Measurements from ENCODE around the gene LMO4. TPM values are rescaled to one million over a fixed set of nuclear protein-coding genes. Genes with fewer than 3 reads are reported as not detected.

The LMO4 gene
- total and polyA plus RNA-seq, 4 donors, result 35.7 to 96.4 (median 54.7) TPM

- ATAC-seq (ENCODE audit: insufficient read depth, low FRiP score) (no peak), DNase-seq (no peak)
- H3K9me3 ChIP-seq (ENCODE audit: control insufficient read depth in 4 of 4, insufficient read depth in 3 of 4, low read length in 3 of 4), result no peaks in the 10 kb centered on the region
- no peak for TF ChIP-seq CTCF (IDR thresholded peaks at IDR 0.05; ENCODE audit: control extremely low read depth, extremely low read depth)
- H3K9ac ChIP-seq (ENCODE audit: insufficient read depth in 1 of 2, low read length in 2 of 2), result no peak overlapping the region
- 91 to 93% methylated on average over 3 of the region's 3 CpGs for WGBS, 2 donors
- H3K36me3 ChIP-seq (ENCODE audit: control insufficient read depth in 4 of 4, insufficient read depth in 4 of 4, low read length in 4 of 4), result no peaks in the 10 kb centered on the region
- H3K27me3 ChIP-seq (ENCODE audit: control insufficient read depth in 3 of 3, insufficient read depth in 3 of 3, low read length in 2 of 3), result no peaks in the 10 kb centered on the region
- H3K4me3 ChIP-seq, result no peak overlapping the region
- H3K27ac ChIP-seq (ENCODE audit: low read depth in 1 of 2, low read length in 1 of 2), result no peak overlapping the region
- peaks cover 0 to 26% (median 6%) of the 10 kb centered on the region in 5 donors for H3K4me1 ChIP-seq (ENCODE audit: control insufficient read depth in 5 of 5, insufficient read depth in 5 of 5, low read length in 5 of 5)
These were observed 60.9 kb downstream of the LMO4 start for GRCh38 chr1:87389546-87389945.

GRCh38 chr1:87392248-87393192 lies 63.8 kb downstream of the LMO4 start:
- no peaks in the 10 kb centered on the region for H3K27me3 ChIP-seq (ENCODE audit: control insufficient read depth in 3 of 3, insufficient read depth in 3 of 3, low read length in 2 of 3)
- 68 to 75% methylated on average over 7 of the region's 7 CpGs for WGBS, 2 donors
- no peaks in the 10 kb centered on the region for H3K9me3 ChIP-seq (ENCODE audit: control insufficient read depth in 4 of 4, insufficient read depth in 3 of 4, low read length in 3 of 4)
- H3K36me3 ChIP-seq (ENCODE audit: control insufficient read depth in 4 of 4, insufficient read depth in 4 of 4, low read length in 4 of 4), result no peaks in the 10 kb centered on the region
- H3K4me3 ChIP-seq, result no peak overlapping the region
- no peak for ATAC-seq (ENCODE audit: insufficient read depth, low FRiP score)
- TF ChIP-seq CTCF (IDR thresholded peaks at IDR 0.05; ENCODE audit: control extremely low read depth, extremely low read depth), result no peak
- no peak overlapping the region for H3K9ac ChIP-seq (ENCODE audit: insufficient read depth in 1 of 2, low read length in 2 of 2)
- DNase-seq, result peak; percentile 58 to 86 (median 69)
- no peak overlapping the region for H3K27ac ChIP-seq (ENCODE audit: low read depth in 1 of 2, low read length in 1 of 2)
- H3K4me1 ChIP-seq (ENCODE audit: control insufficient read depth in 5 of 5, insufficient read depth in 5 of 5, low read length in 5 of 5), result peaks cover 0 to 26% (median 6%) of the 10 kb centered on the region in 5 donors

GRCh38 chr1:87393445-87394085 lies 64.9 kb downstream of the LMO4 start:
- Histone ChIP-seq H3K4me1 (ENCODE audit: control insufficient read depth in 5 of 5, insufficient read depth in 5 of 5, low read length in 5 of 5) (peaks cover 0 to 26% (median 6%) of the 10 kb centered on the region in 5 donors), H3K27me3 (ENCODE audit: control insufficient read depth in 3 of 3, insufficient read depth in 3 of 3, low read length in 2 of 3) (no peaks in the 10 kb centered on the region), H3K9ac (ENCODE audit: insufficient read depth in 1 of 2, low read length in 2 of 2) (no peak overlapping the region), H3K27ac (ENCODE audit: low read depth in 1 of 2, low read length in 1 of 2) (no peak overlapping the region), H3K9me3 (ENCODE audit: control insufficient read depth in 4 of 4, insufficient read depth in 3 of 4, low read length in 3 of 4) (no peaks in the 10 kb centered on the region), H3K4me3 (no peak overlapping the region), H3K36me3 (ENCODE audit: control insufficient read depth in 4 of 4, insufficient read depth in 4 of 4, low read length in 4 of 4) (no peaks in the 10 kb centered on the region)
- 75 to 81% methylated on average over 3 of the region's 3 CpGs for WGBS, 2 donors
- ATAC-seq (ENCODE audit: insufficient read depth, low FRiP score), result no peak
- peak in 2 of 3 donors; percentile 36 to 67 for DNase-seq
- no peak for TF ChIP-seq CTCF (IDR thresholded peaks at IDR 0.05; ENCODE audit: control extremely low read depth, extremely low read depth)
